OCI-LY7 (cell line): ENCODE data around the gene CST2. TPM values are rescaled to one million over a fixed set of nuclear protein-coding genes. Genes with fewer than 3 reads are reported as not detected.

ENCODE experiments used
- BruUV-seq: library from RNA; stranded (reverse); fragments of 400-500 nt; replicated peaks from 2 replicates; lab custom pipeline; 2021; lab: Mats Ljungman, UMichigan
- CTCF ChIA-PET: fragments of 300-600 bp; sonication (Branson Sonifier 250); formaldehyde crosslinking; loops from one replicate; lab custom pipeline; 2022; ENCODE audit warnings: antibody characterized with exemption; ENCODE audit not compliant: unreplicated experiment; lab: Charles Lee
- POLR2A ChIA-PET: fragments of 300-600 bp; sonication (Branson Sonifier 250); formaldehyde crosslinking; loops from one replicate; lab custom pipeline; 2022; ENCODE audit warnings: antibody characterized with exemption; lab: Charles Lee
- DNase-seq: peaks from one replicate; pipeline ENCODE4 v3.0.0-alpha.2; 2015; ENCODE audit warnings: low spot score
- H2AFZ ChIP-seq: fragments of 200-600 bp; sonication (generic), shearing (Covaris generic); 2 replicates; pipeline ENCODE4 v1.6.1; 2014; ENCODE audit warnings: mild to moderate bottlenecking, antibody characterized with exemption, low read length, moderate library complexity
- H3K27ac ChIP-seq: fragments of 200-600 bp; sonication (generic); 2 replicates; pipeline ENCODE4 v1.5.1; 2014; ENCODE audit warnings: mixed run types, low read depth, mild to moderate bottlenecking, moderate library complexity, low read length, inconsistent platforms; ENCODE audit not compliant: poor library complexity, severe bottlenecking
- H3K36me3 ChIP-seq: fragments of 200-600 bp; sonication (generic); 2 replicates; pipeline ENCODE4 v1.6.1; 2014; ENCODE audit warnings: mild to moderate bottlenecking, antibody characterized with exemption, low read length, moderate library complexity, mixed read lengths; ENCODE audit not compliant: insufficient read depth
- H3K4me1 ChIP-seq: fragments of 200-600 bp; sonication (generic); 2 replicates; pipeline ENCODE4 v1.5.1; 2014; ENCODE audit warnings: mild to moderate bottlenecking, low read length; ENCODE audit not compliant: insufficient read depth, poor library complexity, severe bottlenecking
- H3K4me2 ChIP-seq: fragments of 200-600 bp; sonication (generic); 2 replicates; pipeline ENCODE4 v1.6.1; 2014; ENCODE audit warnings: mild to moderate bottlenecking, low read length
- H3K4me3 ChIP-seq: fragments of 200-600 bp; sonication (generic); 2 replicates; pipeline ENCODE4 v1.5.1; 2014; ENCODE audit warnings: mild to moderate bottlenecking, low read depth, low read length; ENCODE audit not compliant: poor library complexity, severe bottlenecking
- H3K79me2 ChIP-seq: fragments of 200-600 bp; sonication (generic); 2 replicates; pipeline ENCODE4 v1.6.1; 2016; ENCODE audit warnings: low read depth, mild to moderate bottlenecking, low read length, moderate library complexity, mixed read lengths; ENCODE audit not compliant: insufficient read depth
- H3K9me2 ChIP-seq: fragments of 200-600 bp; sonication (generic); 2 replicates; pipeline ENCODE4 v1.6.1; 2016; ENCODE audit warnings: mild to moderate bottlenecking, low read length, mixed read lengths; ENCODE audit not compliant: insufficient read depth
- H3K9me3 ChIP-seq: fragments of 200-600 bp; sonication (generic); 2 replicates; pipeline ENCODE4 v1.6.1; 2014; ENCODE audit warnings: mild to moderate bottlenecking, mixed run types, low read length, mixed read lengths
- H4K20me1 ChIP-seq: fragments of 200-600 bp; sonication (generic); 2 replicates; pipeline ENCODE4 v1.6.1; 2014; ENCODE audit warnings: mild to moderate bottlenecking, antibody characterized with exemption, low read length, moderate library complexity, mixed read lengths; ENCODE audit not compliant: insufficient read depth
- CTCF ChIP-seq: fragments of 200-600 bp; sonication (generic); conservative IDR thresholded peaks from 2 replicates; pipeline ENCODE4 v1.5.1; 2014; ENCODE audit warnings: mild to moderate bottlenecking, antibody characterized with exemption, low read length, moderate library complexity, mixed read lengths
- EZH2phosphoT487 ChIP-seq: fragments of 200-600 bp; sonication (generic); IDR thresholded peaks from 2 replicates; pipeline ENCODE4 v1.6.1; 2018; ENCODE audit warnings: low read depth, borderline replicate concordance, mild to moderate bottlenecking, mixed run types, antibody characterized with exemption, low read length, moderate library complexity, mixed read lengths
- intact Hi-C: fragments of 100-400 bp; cut with micrococcal nuclease; formaldehyde crosslinking; loops from one replicate; pipeline ENCODE4 v1.10.0; 2022; ENCODE audit not compliant: unreplicated experiment
- total RNA-seq, 2 experiments: library from RNA; depleted of rRNA in 1 of 2; stranded (reverse); fragments of >200 nt in 1 of 2; shearing (Covaris generic) in 1 of 2; gene quantifications; 2 replicates each; pipeline ENCODE4 v1.2.3, GENCODE V29; 2014 to 2022

The CST2 gene
- total RNA-seq, 2 experiments from 2014 or later: not detected

- POLR2A ChIA-PET: no interaction called here
- no peak overlapping the region for H2AFZ ChIP-seq
- TF ChIP-seq CTCF (no peak), EZH2phosphoT487 (no peak)
- H3K79me2 ChIP-seq: no peaks in the 10 kb centered on the region
- no peak for DNase-seq
- no peaks in the 10 kb centered on the region for H3K9me2 ChIP-seq
- no peaks in the 10 kb centered on the region for H3K9me3 ChIP-seq
- H3K4me2 ChIP-seq: no peak overlapping the region
- CTCF ChIA-PET: no interaction called here
- no peak overlapping the region for H3K27ac ChIP-seq
- H3K36me3 ChIP-seq: no peaks in the 10 kb centered on the region
- intact Hi-C loops: loop anchor here (5.0 kb wide), 1 partner anchor 202 kb away; no protein-coding TSS in a partner anchor
- no peaks in the 10 kb centered on the region for H3K4me1 ChIP-seq
- no TSS peak for BruUV-seq
- H4K20me1 ChIP-seq: no peaks in the 10 kb centered on the region
- no peak overlapping the region for H3K4me3 ChIP-seq
Observed at GRCh38 chr20:23794841-23795240, 31.7 kb downstream of the CST2 start.

GRCh38 chr20:23794065-23794464, 32.5 kb downstream of the CST2 start:
- Histone ChIP-seq H3K4me1 (no peaks in the 10 kb centered on the region), H4K20me1 (no peaks in the 10 kb centered on the region), H3K9me3 (no peaks in the 10 kb centered on the region), H3K4me3 (no peak overlapping the region), H3K9me2 (no peaks in the 10 kb centered on the region), H3K79me2 (no peaks in the 10 kb centered on the region), H2AFZ (no peak overlapping the region), H3K27ac (no peak overlapping the region), H3K4me2 (no peak overlapping the region), H3K36me3 (no peaks in the 10 kb centered on the region)
- TF ChIP-seq CTCF (no peak), EZH2phosphoT487 (no peak)
- DNase-seq: no peak
- ChIA-PET POLR2A (interaction anchor here (0.6 kb wide), 1 partner anchor 526 kb away, joined by 3 read pairs; no protein-coding TSS in a partner anchor), CTCF (no interaction called here)
- BruUV-seq: no TSS peak
- intact Hi-C loops: no loop called here

GRCh38 chr20:23783447-23783846, 43.1 kb downstream of the CST2 start:
- BruUV-seq: no TSS peak
- intact Hi-C loops: no loop called here
- no peak for TF ChIP-seq EZH2phosphoT487
- TF ChIP-seq CTCF: no peak
- Histone ChIP-seq H3K36me3 (no peaks in the 10 kb centered on the region), H3K9me3 (no peaks in the 10 kb centered on the region), H3K4me3 (no peak overlapping the region), H4K20me1 (no peaks in the 10 kb centered on the region), H3K4me2 (no peak overlapping the region), H3K27ac (no peak overlapping the region), H3K4me1 (no peaks in the 10 kb centered on the region), H2AFZ (no peak overlapping the region), H3K9me2 (no peaks in the 10 kb centered on the region), H3K79me2 (no peaks in the 10 kb centered on the region)
- ChIA-PET CTCF (no interaction called here), POLR2A (no interaction called here)
- no peak for DNase-seq
